AG08395 (cell line): Measurements from ENCODE around the gene ITPR1.
"Not testable (repeated sequence)": the region's sequence is repeated elsewhere in the genome, so short reads cannot be mapped to it uniquely, and the experiment has no call there.

Source experiments
- DNase-seq: peaks from one replicate; pipeline ENCODE4 v3.0.0; 2012; ENCODE audit warnings: mixed read lengths, low spot score

Gene ITPR1

GRCh38 chr3:4493014-4493940 lies at the start of gene ITPR1:
ITPR1 (plus strand) TSS chr3:4493348; CDS start chr3:4516492, 23,144 bp downstream.
- peak; percentile 98 for DNase-seq

GRCh38 chr3:4447295-4447999 lies 45.7 kb upstream of the ITPR1 start:
- DNase-seq = no peak

- DNase-seq = no peak
Measured at GRCh38 chr3:4448187-4448586, 45.0 kb upstream of the ITPR1 start.

DNA sequence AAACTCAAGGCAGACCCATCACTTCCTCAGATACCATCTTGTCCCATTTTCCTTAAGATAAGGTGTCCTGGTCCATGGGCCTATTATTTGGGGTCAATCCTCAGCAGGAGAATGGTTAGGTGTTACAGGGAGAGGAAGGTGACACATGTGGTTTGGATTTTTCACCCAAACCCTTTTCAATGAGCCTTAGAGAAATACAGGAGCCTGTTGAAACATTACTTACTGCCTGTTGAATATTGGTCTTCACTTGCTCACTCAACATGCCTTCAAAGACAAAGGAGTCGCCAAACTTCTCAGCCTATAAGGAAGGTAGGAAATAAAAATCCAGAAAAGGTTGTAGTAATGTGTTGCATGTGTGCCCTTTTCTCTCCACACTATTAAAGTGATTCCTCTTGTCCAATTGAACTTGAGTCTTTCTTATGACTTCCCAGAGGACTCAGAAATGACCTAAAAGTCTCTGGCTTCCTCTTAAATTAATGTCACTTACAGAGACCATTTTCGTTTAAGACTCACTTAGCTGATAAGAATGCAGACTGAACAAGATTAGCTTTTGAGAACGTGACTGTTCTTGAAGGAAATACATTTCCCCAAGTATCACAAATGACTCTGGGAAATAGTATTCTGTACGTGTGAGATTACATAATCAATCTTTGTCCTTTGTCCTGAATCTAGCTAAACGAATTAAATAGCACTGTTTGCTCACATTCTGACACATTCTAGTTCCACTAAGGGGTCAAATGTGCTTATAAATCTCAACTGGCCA lies 43.9 kb upstream of the ITPR1 start:
- DNase-seq = no peak

DNA sequence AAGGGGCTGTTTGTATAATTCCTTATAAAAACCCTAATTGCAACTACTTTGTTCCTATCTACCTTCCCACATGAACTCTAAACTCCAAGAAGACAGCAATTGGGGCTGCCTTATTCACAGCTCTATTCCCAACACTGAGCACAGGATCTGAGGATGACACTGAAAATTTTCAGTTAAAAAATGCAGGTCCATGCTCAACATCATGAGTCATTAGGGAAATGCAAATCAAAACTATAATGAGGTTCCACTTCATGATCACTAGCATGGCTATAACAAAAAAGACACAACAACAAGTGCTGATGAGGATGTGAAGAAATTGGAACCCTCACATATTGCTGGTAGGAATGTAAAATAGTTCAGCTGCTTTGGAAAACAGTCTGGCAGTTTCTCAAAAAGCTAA lies 39.0 kb upstream of the ITPR1 start:
- no peak for DNase-seq

- DNase-seq = not testable (repeated sequence)
Measured at GRCh38 chr3:4456780-4457179, 36.4 kb upstream of the ITPR1 start.

- no peak for DNase-seq
Measured at GRCh38 chr3:4458961-4459360, 34.2 kb upstream of the ITPR1 start.

- DNase-seq = no peak
Measured at GRCh38 chr3:4460334-4460733, 32.8 kb upstream of the ITPR1 start.

DNA sequence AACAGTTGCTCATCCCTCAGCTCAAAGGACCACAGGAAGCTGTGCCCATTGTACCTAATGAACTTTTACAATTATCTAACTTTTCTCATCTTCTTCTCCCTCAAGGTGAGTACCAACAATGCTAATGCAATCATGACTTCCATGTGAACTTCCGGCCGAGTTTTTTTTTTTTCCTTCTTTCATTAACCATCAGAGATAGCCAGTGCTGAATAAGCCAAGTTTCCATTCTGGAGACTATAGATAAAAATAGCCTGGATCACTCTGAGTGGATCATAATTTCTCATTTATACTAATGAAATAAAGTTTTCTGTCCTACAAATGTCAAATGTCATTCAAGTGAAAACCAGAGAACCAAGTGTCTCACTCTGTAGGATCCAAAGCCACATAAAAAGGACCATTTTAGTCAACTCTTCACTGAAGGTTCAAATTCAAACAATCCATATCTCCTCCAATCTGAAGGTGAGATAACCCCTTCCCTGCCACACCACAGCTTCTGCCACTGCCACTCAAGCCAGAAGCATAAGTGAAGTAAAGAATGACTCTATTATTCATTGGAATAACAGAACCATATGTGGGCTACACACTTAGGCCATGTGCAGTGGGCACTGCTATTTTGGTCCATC lies 31.6 kb upstream of the ITPR1 start:
- no peak for DNase-seq

DNA sequence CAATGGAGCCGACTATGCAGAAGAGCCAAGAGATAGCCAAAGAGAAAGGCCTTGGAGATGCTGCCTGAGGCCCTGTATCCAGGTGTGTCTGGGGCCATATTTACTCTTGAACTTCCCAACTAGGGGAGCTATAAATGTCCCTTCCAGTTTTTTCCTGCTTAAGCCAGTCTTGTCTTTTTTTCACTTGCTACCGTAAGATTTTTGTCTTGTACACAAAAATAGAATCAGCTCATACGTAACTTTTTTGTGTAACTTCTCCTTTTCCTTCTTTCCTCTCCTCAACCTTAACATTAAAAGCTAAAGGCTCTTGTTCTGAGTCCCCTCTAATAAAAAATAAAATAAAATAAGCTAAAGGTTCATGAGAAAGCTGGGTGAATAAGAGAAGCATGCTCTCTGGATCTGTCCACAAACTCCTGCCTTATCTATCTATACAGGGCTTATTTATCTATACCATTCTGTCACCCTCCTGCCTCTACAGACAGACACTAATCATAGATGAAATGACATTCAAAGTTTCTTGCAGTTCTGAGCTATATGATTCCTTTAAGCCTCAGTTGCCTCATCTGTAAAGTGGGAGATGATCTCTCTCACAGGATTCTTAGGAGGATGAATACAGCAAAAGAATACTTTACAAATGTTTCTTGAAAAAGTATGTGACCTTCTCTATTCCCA lies 30.6 kb upstream of the ITPR1 start:
- DNase-seq = no peak

- DNase-seq = no peak
Measured at GRCh38 chr3:4464576-4464975, 28.6 kb upstream of the ITPR1 start.

GRCh38 chr3:4466741-4467521 lies 26.2 kb upstream of the ITPR1 start, which contains the start of gene SUMF1:
SUMF1 (minus strand) TSS chr3:4467269; CDS start chr3:4467245, 24 bp downstream.
- DNase-seq = peak; percentile 93

DNA sequence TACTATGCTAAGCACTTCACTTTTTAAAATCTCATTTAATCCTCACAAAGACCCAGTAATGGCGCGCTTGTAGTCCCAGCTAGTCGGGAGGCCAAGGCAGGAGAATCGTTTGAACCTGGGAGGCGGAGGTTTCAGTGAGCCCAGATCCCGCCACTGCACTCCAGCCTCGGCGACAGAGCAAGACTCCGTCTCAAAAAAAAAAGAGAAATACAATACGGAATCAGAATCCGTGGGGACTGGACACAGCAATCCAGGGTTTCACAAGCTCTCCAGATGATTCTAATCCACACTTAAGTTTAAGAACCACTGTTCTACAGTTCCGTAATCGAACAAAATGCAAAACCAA lies 25.7 kb upstream of the ITPR1 start:
- DNase-seq = no peak

DNA sequence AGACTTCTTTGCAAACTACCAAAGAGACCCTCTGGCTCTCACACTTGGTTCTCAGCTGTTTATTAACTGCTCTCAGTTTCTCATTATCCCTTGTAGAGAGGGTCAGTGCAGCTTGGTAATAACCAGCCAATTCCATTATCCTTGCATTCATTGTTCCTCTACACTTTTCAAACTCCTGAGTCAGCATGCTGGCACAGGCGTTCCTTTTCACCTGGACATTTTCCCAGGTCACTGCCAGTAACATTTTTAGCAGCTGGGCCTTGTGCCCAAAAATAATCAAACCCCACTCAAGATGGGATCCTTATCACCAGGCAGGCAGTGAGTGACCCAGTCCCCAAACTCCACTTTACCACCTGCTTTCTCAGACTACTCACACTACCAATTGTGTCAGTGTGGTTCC lies 21.2 kb upstream of the ITPR1 start:
- no peak for DNase-seq

DNA sequence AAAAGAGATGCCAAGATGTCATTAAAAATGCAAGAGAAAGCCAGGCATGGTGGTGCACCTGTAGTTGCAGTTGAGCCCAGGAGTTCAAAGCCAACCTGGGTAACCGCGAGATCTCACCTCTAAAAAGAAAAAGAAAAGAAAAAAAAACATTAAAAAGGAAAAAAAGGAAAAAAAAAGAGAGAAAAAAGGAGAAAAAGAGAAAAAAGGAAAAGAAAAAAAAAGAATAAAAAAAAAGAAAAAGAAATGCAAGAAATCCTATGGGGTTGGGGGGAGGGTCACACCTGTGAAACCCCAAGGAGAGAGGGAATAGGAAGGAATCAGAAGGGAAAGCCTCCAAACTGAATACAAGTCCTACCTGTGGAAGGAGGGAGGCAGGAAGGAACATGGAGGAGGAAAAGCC lies 20.8 kb upstream of the ITPR1 start:
- no peak for DNase-seq

- DNase-seq = no peak
Measured at GRCh38 chr3:4472766-4473165, 20.4 kb upstream of the ITPR1 start.

- peak; percentile 28 for DNase-seq
Measured at GRCh38 chr3:4474683-4475490, 18.3 kb upstream of the ITPR1 start.

GRCh38 chr3:4475804-4476203 lies 17.3 kb upstream of the ITPR1 start:
- DNase-seq = no peak

DNA sequence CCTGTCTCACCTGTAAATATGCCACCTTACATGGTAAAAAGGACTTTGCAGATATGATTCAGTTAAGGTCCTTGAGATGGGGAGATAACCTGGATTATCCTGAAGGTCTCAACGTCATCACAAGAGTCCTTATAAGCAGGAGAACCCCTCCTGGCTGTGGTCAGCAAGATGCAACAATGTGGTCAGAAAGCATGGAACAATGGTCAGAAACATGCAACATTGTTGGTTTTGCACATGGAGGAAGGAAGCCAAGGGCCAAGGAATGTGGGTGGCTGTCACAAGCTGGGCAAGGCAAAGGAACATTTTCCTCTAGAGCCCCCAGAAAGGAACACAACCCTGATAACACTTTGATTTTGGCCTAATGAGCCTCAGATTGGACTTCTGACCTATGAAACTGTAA lies 16.7 kb upstream of the ITPR1 start:
- DNase-seq = no peak

GRCh38 chr3:4478261-4478660 lies 14.9 kb upstream of the ITPR1 start:
- DNase-seq = no peak
